Measurements from ENCODE around the gene FOXF1.

The FOXF1 gene

DNA sequence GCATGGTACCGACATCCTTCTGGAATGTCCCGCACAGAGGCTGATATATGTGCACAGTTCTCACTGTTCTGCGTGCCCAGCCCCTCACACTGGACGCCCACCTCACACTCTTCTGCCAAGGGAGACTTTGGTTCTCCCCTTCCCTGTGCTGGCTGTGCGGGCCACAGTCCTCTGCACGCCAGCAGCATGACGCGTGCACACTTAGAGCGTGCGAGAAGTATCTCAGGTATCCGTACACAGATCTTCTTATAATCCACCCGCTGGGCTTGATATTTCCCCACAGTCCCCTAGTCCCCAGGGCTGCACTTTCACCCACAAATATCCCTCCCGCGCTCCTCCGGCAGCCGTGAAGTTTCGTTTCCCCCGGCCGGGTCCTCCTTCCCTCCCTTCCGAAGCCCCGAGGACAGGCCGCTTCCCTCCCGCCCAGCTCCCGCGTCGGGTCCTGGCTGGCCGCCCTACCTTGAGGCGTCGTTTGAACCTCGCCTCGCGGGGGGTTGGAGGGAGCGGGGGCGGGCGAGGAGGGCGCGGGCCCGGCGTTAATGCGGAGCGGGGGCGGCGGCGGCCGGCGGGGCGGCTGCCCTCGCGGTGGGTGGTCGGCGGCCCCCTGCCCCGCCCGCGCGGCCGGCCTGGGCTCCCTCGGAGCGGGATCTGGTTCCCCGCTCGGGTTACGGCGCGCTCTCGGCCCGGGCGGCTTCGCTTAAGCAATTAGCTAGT, 5.0 kb upstream of the FOXF1 start:
- DNase-seq: no peak

DNA sequence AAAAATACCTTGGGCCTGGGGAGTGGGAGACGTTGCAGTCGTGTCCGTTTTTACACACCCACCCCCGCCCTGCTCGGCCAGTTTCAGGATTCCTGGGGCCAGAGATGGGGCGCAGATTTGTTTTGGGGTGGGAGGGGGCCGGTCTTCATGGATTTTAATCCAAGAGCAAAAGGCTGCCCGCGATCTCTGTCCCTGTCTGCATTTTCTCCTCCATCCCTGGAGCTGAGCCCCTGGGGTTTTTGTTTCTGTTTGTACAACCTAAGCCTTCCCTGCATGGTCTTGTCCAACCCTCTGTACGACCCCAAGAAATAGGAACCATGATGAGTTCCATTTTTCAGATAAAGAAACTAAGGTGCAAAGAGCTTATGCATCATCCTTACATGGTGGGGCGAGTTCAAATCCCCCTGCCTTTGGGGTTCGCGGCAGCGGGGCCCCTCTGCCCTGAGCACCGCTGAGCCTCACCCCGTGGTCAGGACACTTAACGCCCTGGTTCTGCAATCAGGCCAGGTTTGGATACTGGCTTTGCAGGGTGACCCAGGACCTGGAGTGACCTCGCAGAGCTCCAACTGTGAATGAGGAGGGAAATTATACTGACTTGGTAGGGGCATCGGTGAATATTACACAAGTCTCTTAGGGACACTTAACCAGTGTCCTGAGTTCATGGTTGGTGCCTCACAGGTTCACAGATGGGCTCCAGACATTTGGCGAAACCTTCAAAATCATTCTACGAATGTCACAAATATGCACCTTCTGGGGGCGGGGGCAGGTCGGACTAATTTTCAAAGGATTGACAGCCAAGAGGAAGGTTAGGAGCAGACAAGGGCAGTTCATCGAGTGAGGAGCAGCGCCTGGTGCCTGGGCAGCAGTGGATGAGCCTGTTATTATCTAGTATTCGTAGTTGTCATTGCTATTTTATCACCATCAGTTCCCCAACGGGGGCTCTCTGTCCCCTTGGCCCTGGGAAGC, 4.1 kb upstream of the FOXF1 start:
- no peak for DNase-seq

DNA sequence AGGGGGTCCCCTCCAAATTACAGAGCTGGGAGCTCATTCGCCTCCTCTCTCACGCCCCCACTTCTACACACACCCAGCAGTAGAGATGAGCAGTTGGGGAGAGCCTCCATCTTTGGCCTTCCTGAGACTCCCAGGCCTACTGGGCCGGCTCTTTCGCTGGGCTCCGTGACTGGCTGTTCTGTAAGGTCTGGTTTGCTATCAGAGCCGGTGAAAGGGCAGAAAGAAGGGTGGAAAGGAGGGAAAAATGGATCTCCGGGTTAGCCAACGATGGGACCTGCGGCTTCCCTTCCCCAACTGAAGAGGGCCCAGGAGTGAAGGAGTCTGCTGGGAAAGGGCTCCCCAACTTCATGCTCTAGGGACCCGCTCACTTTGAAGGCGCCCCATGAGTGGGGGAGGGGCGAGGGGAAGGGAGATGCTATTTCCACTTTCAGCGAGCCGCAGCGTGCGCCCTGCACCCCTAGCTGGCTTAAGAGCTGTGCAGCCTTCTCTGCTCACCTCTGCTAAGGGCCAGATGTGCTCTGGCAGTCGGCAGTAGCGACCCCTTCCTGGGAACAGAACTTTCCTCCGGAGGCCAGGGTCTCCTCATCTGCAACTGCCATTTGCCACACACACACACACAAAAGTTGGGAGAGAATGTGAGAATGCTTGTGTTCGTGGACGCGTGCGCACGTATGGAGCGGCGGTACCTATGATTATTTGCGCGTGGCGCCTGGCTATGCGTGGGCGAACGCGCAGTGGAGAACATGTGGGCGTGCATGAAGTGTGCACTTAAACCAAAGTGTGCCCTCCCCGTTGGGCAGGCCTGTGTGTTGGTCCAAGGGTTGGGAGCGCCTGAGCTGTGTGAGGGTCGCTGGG, 2.9 kb upstream of the FOXF1 start:
- DNase-seq: no peak

DNA sequence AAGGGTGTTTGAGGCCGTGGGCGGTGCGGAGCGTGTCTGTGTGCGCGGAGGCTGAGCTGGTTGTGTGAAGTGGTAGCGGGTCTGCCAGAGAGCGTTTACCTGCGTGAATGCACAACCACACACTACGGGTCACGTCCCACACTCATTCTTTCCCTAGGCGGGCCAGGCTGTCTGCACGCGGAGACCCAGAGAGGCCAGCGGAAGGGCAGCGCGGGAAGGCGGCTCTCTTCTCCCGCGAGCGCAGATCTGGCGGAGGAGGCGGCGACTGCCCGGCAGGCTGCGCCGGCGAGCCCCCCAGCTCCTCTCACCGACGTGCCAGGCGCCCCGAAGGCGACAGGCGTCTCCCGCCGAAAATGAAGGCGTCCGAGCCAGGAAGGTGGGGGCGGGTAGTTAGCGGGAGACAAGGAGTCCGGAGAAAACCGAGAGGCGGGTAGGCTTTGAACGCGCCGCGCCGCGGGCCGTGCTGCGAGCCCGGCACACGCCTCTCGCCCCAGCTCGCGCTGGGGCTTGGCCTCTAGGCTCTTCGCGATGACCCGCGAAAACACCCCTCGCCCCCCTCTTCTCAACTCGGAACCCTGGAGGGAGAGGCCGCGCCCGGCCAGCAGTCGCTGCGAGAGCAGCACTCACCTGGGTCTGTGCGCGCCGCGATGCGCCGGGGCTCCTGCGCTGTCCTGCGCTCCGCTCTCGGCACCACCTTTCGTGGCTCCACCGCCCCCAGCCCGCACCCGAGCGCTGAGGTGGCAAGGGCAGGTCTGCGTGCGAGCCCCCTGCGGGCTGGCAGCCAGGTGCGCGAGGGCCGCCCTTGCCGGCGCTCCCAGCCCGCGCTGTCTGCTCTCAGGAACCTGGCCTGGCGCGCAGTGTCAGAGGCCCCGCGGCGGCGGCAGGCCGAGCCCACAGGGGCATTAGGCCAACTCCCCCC, 2.0 kb upstream of the FOXF1 start:
- no peak for DNase-seq

DNA sequence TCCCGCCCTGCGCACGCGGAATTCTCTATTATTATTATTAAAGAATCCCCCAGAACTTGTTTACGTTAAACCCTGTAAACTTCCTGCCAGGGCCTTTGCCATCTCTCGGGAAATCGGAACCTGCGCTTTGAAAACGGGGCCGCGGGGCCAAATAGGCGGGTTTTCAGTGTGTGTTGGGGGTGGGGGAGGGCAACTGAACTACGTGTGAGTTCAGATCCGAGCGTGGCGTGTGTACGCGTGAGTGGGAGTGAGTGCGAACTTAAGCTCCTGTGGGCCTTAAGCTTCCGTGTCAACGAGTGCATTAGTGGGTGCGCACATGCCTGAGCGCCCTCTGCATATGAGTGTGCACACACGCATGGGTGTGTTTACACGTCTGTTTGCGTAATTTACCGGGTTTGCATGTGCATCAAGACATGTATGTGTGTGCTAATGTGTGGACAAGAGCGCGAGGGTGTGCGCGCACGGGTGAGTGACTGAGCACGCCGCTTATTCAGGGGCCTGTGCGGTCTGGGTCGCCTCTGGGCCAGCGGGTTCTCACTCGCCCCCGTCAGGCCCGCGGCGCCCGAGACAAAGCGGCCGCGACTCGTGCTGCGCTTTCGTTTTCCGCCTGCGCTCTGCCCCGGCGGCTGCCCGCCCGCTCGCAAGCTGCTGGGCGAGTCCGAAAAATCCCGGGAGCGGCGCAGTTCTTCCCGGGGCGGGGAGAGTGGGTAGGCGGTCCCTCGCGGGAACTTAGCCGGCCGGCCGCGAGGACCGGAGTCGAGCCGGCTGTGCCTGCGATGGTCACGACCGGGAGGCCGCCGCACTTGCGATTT, 1.2 kb upstream of the FOXF1 start:
- peak; percentile 48 to 57 for DNase-seq

DNA sequence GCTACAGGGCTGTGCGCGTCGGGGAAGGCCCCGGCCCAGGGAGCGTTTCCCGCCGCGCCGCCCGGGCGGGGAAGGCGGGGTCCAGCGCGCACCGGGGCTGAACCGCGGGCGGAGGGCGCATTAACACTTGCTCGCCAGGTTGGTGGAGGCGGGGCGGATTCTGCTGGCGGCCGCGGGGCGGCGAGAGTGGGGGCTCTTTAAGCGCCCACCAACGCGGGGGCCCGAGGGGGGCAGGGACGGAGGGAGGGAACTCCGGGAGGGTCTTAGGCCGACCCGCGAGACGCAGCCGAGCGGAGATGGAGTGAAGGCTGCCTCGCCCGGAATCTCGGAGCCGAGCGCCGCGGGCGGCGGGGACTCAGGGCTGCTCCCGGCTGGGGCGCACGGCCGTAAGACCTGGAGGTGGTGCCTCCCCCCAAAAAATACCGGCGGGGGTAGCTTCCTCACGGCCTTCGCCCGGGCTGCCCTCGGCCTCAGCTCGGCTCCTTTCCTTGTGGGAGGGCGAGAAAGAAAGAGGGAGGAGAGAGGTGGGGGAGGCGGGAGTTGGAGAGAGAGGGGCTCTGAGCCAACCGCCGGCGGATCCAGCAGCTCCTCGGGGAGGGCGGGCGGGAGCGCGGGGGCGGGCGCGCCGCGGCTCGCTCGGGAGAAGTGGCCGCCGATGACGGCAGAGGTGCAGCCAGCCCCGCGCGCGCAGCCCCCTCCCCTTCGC, 415 bp upstream of the FOXF1 start:
- no peak for DNase-seq

DNA sequence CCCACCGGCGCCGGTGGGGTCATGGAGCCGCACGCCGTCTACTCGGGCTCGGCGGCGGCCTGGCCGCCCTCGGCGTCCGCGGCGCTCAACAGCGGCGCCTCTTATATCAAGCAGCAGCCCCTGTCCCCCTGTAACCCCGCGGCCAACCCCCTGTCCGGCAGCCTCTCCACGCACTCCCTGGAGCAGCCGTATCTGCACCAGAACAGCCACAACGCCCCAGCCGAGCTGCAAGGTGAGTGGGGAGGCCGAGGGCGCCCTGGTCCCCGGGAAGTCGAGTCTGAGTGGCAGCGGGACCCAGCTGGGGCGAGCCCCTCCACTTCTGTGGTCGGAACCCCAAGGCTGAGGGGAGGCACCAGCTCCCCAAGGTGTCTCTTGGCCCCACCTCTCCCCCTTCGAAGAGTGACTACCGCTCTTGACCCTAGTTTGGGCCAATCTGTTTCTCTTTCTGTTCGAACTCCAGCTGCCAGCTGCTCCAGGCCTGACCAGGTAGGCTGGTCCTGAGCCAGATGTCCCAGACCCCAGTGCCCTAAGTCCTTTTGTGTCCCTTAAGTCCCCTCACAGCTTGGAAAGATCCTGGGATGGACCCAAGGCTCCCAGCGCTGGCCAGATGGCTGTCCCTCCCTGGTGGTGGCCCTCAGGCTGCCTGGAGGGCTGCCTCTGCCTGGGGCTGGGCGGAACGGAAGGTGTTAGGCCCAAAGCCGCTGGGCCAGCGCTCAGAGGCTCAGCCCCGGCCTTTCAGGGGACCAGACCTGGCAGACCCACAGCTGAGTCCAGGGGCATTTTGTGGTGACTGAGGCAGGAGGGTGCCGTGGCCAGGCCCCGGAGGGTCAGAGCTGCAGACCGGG, 1.2 kb downstream of the FOXF1 start:
- DNase-seq: no peak

DNA sequence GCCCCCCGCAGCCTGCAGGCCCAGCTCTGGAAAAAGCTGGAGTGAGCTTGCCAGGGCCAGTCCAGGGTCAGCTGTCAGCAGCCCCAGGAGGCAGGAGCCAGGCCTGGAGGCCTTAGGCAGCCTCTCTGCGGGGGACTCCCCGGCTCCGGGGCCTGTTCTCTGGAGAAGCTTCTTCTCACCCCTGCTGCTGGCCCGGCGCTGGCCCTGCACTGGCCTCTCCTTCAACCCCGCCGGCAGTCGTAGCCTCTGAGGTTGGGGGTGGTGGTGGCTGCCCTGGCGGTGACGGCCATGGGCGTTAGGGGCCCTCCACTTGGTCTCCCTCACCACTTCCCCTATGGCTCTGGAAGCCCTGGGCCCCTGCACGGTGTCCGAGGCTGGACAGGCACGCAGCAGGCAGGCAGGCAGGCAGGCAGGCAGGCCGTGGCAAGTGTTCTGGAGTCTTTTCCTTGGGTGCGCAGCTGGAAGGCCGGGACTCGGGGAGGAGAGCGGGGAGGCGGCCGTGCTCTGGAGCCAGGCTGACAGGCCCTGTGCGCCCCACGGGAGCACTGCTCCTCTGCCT, 2.1 kb downstream of the FOXF1 start:
- no peak for DNase-seq

DNA sequence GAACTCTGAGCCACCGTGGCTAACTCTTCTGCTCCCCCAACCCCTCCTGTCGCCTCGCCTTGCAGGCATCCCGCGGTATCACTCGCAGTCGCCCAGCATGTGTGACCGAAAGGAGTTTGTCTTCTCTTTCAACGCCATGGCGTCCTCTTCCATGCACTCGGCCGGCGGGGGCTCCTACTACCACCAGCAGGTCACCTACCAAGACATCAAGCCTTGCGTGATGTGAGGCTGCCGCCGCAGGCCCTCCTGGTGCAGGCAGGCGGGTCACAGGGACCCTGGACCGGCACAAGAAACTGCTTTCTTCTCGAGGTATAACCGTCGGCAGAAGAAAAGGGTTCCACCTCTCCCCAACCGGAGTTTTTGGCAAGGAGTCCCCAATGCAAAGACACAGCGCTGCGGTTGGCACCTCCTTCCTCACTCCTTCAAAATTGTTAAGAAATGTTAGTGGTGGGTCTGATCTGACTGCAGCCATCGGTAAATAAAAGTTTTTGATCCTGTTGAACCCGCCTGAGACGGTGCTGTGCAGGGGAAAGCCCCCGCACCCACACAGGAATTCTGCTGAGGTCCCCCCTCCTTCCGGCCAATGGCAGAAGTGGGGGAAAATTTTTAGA, 2.6 kb downstream of the FOXF1 start:
- DNase-seq: no peak

DNA sequence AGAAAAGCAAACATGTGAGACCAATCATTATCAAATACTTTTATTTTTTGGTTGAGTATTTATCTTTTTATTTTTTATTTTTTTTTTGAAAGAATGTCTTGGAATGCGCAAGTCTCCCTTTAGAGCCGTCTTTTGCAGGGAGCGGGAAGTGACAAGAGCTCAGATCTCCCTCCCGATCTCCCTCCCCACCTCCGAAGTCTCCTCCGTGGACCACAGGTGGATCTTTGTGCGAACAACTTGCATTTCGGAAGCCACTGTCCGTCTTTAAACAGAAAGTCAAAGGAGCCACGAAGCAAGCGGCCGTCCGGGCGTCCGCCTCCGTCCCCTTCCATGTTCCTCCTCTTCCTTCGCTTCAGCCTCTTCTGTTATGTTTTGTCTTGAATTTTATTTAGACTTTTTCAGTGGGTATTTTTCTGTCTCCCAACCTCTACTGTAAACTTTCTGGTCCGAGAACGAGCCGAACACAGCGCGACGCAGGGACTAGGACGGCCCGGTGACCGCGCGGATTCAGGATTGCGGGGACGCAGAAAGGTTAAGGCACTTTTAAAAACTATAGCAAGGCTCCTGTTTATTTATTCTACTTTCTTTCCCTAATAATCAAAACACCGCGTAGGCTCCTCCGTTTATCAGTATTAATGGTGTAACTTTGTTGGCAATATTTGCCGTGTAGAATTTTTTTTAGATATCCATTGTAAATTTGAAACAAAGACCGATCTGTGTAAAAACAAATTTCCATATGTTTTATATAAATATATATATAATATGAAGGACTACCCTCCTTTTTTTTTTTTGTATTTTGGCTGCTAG, 3.3 kb downstream of the FOXF1 start:
- DNase-seq: no peak

DNA sequence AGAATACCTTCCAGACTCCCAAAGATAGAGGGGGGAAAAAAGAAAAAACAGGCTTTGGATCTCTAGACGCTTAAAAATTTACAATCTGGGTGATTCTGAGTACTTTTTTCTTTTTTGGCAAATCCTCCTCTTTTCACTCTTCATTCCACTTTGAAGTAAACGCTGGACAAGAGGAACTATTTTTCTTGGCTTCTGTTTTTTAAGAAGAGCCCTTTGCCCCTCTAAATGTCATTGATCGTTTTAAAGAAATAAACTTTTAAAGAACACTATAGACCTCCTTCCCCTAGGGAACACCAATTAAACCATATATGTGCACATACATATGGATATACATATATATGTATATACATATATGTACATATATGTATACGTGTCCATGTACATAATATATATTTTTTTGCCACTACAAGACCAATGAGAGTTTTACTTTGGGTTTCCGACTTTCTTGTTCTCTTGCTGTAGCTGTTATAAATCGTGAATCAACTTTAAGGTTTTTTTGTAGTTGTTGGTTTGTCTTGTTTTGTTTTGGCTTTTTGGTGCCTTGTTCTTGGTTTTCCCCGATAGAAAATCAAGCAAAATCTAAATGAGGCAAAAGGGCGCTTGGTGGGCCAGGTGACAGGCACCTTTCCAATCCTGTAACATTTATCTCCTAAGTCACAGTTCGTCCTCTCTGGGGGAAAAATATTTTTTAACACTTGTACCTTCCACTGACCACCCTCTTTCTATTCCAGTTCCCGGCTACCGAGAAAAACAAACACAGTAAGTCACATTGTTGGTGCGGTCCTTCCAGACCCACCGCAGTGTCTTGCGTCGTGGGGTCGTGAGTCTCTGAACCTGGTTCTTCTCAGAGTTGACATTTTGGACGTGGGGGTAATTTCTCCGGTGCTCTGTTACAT, 4.4 kb downstream of the FOXF1 start:
- no peak for DNase-seq

DNA sequence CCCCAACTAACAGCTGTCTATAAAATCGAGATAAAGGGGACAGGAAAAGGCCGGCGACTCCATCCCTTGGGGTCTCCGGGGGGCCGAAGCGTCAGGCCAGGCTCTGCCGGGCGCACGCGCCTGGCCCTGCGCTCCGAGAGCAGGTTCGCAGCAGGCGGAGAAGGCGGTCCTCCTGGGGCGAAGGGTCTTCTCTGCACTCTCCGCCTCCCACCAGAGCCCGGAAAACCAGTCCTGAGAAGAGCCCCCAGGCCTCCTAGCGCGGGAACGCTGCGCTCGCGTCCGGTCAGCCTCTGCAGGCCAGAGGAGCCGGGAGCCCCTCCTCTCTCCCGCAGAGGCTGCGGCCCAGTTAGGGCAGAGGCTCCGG, 5.1 kb downstream of the FOXF1 start:
- DNase-seq: no peak

DNA sequence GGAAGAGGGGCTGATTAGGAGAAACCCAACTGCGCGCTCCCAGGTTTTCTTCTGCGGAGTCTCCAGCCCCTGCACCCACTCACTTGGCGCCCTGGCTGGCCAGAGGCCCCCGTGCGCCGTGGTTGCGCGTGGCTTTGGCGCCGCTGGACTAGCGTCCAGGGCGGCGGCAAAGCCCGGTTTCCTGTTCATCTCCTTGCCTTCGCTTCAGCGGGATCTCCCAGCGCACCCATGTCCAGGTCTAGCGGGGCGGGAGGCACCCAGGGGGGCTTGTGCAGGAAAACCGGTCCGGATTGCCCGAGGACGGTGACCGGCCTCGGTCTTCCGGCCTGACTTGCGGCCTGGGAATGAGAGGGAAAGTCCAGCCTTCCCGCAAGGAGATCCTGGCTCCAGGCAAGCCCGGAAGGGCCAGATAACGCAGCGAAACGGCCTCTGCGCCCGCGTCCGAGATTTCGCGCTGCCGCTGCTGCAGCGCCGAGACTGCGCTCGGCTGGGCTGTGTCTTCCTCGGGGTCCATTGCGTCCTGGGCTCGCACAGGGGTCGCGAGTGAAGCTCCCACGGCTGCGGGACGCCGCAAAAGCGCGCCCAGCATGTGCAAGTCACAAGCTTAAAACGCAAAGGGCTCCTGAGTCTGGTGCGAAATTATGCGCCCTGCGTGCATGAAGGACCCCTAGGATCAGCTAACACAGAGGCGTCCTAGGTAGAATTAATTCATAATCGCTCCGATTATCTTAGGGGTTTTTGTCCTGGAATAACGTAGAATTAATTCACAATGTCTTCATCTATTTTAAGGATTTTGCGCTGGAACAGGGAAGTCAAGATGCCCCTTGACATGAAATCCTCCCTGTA, 5.7 kb downstream of the FOXF1 start:
- DNase-seq: no peak

DNA sequence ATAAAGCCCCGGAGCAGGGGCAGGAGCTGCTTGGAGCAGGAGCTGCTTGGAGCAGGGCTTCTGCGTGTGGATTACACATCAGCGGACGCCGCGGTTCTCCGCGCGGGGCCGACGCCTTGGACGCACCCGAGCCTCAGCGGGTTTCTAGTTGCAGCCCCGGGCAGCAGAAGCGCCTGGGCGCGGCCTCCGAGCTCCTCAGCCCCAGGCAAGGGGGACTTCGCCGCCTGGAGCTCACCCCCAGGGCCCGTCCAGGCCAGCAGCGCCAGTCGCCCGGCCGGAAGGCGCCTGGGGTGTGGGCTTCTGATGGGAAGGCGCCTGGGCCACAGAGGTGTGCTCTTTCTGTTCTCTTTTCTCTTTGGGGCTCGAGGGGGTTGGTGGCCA, 6.3 kb downstream of the FOXF1 start:
- no peak for DNase-seq

DNA sequence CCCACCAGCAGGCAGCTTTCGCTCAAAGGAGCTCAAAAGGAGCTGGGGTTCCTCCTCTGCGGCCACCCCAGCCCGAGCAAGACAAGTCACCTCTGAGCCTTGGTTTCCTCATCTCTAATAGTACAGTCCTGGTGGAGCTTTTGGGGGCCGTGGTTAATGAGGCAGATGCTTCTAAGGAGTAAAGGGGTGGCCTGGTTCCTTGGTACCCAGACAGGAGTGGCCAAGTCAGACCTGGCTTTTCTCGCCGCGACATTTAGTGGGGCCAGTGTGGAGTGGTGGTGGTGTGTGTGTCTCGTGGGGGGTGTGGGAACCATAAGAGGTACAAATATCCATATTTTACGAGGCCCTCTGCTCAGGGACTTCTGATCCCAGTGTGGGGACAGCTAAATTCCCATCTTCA, 6.7 kb downstream of the FOXF1 start:
- DNase-seq: no peak
